Mononuclear cell (primary cell): ENCODE data around the gene B4GALT1. TPM values are rescaled to one million over a fixed set of nuclear protein-coding genes. Genes with fewer than 3 reads are reported as not detected.

ENCODE experiments used
- H3K27me3 ChIP-seq: 2 replicates; pipeline ENCODE4 v1.6.0; 2011; ENCODE audit warnings: low read length, control low read depth; ENCODE audit not compliant: insufficient read depth
- H3K4me1 ChIP-seq: 2 replicates; pipeline ENCODE4 v1.5.1; 2011; ENCODE audit warnings: mild to moderate bottlenecking, low read length, control low read depth; ENCODE audit not compliant: insufficient read depth
- H3K4me3 ChIP-seq: 2 replicates; pipeline ENCODE4 v1.5.1; 2011; ENCODE audit warnings: mild to moderate bottlenecking, low read length, moderate library complexity
- H3K9me3 ChIP-seq: 2 replicates; pipeline ENCODE4 v1.5.1; 2011; ENCODE audit warnings: low read depth, mild to moderate bottlenecking, control low read depth, low read length
- total RNA-seq: library from RNA; depleted of rRNA; stranded (reverse); fragments of >200 nt; gene quantifications from one replicate; pipeline ENCODE4 v1.2.3, GENCODE V29; 2012

Gene B4GALT1
- total RNA-seq, 1 donor = 62.5 TPM

DNA sequence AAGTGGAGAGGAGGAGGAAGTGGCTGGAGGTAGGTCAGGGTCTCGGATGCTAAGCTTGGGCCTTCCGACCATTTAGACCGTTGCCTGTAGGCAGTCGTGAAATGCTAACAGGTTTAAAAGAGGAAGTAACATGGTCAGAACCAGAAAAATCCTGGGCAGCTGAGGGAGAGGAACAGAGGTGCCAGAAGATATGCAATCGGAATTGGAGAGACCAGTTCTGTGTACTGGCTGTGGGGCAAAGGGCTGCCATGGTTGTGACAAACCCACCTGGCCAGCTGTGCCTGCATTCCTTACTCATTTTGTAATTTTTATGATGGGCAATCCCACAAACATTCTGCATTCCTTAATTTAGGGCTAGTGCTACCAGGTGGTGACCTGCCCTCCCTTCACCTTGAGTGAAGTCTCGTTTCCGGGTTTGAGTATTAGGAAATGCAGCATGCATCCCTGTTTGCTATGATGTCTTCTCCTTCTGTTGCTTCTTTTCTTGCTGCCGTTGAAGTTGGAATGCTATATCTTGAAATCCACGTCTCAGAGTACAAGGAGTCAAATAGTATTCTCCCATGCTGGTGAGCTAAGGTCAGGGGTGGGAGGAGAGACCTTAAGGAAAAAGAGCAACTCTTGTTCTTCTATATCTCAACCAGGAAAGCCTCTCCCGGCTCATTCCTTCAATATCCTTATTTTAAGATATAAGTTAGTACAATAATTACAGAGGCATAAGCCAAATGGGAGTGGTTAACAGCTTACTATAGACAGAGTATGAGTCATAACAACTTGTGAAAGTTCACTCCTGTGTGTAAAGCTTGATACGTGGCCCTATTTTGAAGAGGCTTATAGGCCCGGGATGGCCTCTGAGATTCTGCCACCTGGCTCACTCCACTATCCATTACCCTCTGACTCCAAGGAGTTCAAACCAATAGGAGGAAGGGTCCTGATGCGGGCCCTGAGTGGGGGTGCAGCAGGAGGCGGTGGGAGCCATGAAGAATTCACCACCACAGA is 37.0 kb downstream of the B4GALT1 start:
- no peak overlapping the region for H3K4me3 ChIP-seq
- peaks cover 49% of the 10 kb centered on the region for H3K4me1 ChIP-seq

DNA sequence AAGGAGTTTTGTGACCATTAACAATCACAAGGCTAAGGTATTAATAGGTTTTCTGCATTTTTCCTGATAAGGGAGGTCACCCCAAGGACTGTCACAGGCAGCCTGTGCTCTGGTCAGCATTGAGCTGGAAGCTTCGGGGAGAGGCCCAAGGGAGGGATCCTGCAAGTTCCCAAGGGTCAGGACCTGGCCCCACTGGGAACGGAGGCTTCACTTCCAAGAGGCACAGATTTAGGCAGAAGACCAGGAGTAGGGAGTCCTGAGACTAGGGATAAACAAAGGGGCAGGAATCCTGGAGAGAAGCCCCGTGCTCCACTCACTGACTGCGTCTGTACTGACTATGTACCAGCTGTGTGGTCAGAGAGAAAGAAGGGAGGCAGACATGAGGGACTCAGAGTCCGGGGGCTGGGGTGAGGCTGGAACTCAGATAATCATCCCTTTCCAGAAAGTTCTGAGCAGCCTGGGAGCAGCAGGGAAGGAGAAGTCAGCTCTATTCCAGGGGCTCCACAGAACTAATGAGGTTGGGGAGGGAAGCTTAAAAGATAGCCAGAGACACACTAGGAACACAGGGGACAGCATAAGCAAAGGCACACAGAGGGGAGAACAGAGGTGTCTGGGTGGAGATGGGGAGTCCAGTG is 37.8 kb downstream of the B4GALT1 start:
- Histone ChIP-seq H3K4me1 (peaks cover 49% of the 10 kb centered on the region), H3K4me3 (no peak overlapping the region), H3K9me3 (no peaks in the 10 kb centered on the region), H3K27me3 (no peaks in the 10 kb centered on the region)

More for the DNA sequence above, 37.0 kb downstream of the B4GALT1 start:
- Histone ChIP-seq H3K9me3 (no peaks in the 10 kb centered on the region), H3K27me3 (no peaks in the 10 kb centered on the region)

DNA sequence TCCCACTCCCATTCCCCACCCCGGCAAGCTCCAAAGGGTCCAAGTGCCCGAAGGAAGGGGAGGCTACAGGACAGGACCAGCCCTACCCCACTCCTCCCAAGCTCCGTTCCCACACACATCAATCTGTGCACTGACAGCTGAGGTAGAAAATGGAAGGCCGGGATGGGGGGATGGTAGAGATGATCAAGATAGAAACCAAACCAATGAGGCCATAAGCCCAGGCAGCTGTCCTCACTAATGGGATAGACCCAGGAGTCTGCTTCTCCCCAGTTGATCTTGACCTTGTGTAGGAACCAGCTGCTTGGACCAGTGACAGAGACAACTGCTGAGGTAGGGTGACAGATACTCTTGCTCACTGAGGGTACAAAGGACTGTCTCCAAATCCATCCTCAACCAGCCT is 38.6 kb downstream of the B4GALT1 start:
- Histone ChIP-seq H3K27me3 (no peaks in the 10 kb centered on the region), H3K4me3 (no peak overlapping the region), H3K9me3 (no peaks in the 10 kb centered on the region), H3K4me1 (peaks cover 57% of the 10 kb centered on the region)

DNA sequence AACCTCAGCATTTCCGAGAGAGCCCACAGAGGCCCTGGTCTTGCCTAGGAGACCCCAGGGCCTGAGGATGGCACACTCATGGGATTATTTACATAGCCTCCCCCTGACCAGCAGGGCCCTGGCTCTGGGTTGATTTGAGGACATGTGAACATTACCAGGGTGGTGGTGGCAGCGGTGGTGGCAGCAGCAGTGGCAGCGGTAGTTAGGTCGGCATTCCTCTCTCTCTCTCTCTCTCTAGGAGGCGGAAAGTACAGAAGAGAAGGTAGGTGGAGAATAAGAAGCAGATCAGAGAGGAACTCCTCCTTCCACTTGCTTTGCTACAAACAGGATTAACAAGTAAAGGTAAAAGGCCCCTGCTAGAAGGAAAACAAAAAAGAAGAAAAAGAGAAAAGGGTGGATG is 39.3 kb downstream of the B4GALT1 start:
- no peak overlapping the region for H3K4me3 ChIP-seq
- H3K4me1 ChIP-seq = peaks cover 59% of the 10 kb centered on the region
- no peaks in the 10 kb centered on the region for H3K9me3 ChIP-seq
- H3K27me3 ChIP-seq = no peaks in the 10 kb centered on the region

DNA sequence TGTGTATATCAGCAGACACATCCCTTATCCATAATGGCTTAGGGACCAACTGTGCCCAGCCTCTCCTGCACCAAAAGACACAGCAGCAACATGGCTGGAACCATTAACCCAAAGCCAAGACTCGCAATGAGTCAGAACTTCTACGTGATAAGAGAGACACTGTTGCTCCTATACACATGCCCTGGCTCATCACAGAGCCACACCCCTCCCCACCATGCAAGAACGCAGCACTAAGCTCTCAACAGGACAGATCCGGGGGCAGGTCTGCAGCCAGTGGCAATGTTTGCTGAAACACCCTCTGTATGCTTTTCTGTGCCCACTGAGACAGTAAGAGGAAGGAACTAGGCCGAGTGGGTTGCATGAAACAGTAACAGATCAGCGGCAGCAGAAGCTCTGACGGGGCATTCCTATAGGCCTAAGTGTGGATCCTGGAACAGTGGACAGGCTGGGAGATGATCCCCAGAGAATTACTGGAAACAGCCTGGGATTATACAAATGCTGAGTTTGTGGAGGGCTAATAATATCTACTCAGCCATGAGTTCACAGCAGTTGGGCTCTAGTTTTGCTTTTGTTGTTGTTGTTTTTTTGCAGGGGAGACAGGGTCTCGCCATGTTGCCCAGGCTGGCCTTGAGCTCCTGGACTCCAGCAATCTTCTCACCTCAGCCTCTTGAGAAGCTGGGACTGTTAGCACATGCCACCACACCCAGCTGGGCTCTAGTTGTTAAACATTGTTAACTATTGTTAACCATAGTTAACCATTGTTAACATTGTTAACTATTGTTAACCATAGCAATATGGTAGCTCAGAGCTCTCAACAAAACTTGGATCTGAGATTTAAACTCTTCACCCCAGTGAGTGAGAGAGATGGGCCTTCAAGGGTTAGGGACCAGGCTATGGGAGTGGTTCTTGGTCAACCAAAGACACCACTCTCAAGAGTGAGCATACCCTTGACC is 41.0 kb downstream of the B4GALT1 start:
- Histone ChIP-seq H3K4me1 (peaks cover 57% of the 10 kb centered on the region), H3K9me3 (no peaks in the 10 kb centered on the region), H3K27me3 (no peaks in the 10 kb centered on the region), H3K4me3 (no peak overlapping the region)

DNA sequence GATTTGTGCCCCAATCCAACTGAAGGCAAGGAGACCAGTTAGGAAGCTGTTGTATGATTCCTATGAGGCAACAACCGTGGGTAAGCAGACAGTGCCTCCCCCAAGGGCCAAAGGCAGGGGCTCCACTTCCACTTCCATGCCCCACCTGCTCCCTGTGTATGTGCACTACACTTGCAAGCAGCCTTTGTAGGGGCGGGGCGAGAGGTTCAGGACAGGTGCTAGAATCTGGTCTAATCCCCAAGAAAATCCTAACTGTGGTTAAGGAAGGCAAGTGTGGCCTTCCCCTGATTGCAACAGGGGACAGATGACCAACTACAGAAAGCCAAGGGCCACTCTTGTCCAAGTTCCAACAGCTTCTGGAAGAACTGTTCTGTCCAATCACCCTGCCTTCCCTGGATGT is 41.7 kb downstream of the B4GALT1 start:
- Histone ChIP-seq H3K4me3 (no peak overlapping the region), H3K9me3 (no peaks in the 10 kb centered on the region), H3K4me1 (peaks cover 53% of the 10 kb centered on the region), H3K27me3 (no peaks in the 10 kb centered on the region)

DNA sequence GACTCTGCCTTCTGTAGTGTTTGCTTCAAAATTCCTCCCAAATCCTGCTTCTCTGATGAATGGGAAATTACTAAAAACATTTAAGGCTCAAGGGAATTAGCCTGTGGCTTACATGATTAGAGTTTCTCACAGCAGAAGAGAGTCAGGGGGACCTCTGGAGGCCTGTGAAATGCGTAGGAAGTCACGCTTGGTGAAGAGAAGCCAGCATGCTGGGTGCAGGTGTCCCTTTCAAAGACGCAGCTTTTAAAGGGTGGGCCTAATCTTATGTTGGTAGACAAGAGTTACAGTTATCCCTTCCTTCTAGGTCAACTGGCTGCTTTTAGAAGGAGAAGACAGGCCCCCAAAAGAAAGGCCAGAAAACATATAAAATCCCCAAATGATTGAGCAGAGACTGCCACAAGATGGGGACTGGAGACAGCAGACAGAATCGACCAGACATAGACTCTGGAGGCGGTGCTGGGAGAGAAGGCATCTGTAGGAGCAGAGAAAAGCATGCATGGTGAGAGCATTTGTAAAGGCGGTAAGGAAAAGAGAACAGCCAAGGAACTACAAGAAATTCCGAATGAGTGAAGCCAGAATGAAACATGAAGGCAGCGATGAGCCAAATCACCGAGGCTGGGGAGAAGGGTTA is 42.3 kb downstream of the B4GALT1 start:
- Histone ChIP-seq H3K27me3 (no peaks in the 10 kb centered on the region), H3K4me3 (no peak overlapping the region), H3K4me1 (peaks cover 47% of the 10 kb centered on the region), H3K9me3 (no peaks in the 10 kb centered on the region)

DNA sequence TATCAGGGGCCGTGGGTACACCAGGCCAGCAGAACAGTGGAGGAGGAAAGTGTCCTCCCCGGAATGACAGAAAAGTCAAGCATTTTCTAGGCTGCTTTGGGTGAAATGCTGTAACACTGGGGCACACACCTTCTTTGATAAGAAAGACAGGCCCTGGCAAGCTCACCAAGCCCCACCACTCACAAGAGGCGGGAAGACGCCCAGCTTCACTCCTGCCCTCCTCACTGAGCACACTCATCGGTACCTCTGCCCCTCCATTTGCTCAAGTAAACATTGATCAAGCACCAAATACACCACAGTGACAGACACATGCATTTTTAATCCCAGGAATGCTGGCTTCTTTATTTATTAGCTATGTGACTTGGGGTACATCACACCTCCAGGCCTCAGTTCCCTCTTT is 43.1 kb downstream of the B4GALT1 start:
- peaks cover 39% of the 10 kb centered on the region for H3K4me1 ChIP-seq
- H3K4me3 ChIP-seq = no peak overlapping the region
- H3K27me3 ChIP-seq = no peaks in the 10 kb centered on the region
- H3K9me3 ChIP-seq = no peaks in the 10 kb centered on the region

DNA sequence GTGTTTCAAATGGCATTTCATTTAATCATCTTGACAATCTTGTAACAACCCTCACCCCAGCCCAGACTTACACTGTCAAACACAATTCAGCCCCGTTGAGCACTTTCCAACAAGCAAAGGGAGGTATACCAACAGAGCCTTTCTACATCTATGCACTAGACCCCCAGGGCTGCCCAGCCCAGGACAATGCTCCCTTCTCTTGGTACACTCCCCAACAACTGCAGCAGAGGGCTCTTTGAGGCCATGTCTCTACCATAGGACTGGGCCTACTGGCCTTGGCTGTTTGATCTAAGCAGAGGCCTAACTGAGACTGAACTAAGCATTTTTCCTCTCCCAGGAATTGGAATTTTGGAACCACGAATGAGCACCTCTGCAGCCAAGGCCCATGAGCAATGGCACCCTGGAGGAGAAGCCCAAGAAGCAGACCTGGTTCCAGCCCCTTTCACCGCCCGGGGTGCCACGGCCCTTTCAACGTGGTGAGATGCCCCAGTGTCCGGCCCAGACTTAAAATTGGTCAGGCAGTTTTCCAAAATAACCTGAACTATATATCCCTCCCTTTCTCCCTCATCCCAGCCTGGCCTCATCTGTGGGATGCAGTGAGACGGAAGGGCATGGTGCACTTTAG is 43.6 kb downstream of the B4GALT1 start:
- Histone ChIP-seq H3K9me3 (no peaks in the 10 kb centered on the region), H3K4me1 (peaks cover 38% of the 10 kb centered on the region), H3K27me3 (no peaks in the 10 kb centered on the region), H3K4me3 (no peak overlapping the region)

DNA sequence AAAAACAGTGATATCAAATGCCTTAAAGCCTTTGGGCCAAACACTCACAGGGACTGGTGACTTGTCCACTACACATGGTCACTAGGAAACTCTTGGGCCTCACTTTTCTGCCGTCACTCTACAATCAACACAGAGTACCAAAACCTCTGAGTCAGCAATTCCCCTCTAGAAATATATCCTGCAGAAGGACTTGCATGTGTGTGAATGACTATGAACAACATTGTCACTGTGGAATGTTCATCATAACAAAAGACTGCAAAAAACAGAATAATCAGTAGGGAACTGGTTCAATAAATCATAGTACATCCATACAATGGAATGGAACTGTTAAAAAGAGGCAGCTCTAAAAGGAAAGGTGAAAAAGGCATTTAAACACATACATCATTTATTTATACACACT is 46.5 kb downstream of the B4GALT1 start:
- H3K4me1 ChIP-seq = peaks cover 46% of the 10 kb centered on the region
- H3K4me3 ChIP-seq = no peak overlapping the region

DNA sequence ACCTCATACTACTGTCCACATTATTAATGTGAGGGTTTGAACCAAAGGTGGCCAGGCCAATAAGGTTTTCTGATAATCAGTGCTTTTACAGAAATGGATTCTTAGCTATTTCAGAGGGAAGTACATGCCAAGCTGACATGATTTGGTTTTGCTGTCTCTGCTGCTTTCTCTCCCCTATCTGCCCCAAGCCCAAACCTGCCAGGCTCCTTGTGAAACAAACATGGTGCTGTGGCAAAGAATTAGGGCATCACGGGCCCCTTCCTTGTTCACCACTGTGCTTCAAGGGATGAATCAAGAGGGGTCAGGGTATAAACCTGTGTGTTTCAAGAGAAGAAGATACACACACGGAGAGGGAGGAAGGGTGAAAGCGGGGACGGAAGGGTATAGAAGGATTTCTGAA is 49.3 kb downstream of the B4GALT1 start:
- no peak overlapping the region for H3K4me3 ChIP-seq
- H3K27me3 ChIP-seq = no peaks in the 10 kb centered on the region
- H3K9me3 ChIP-seq = no peaks in the 10 kb centered on the region
- peaks cover 23% of the 10 kb centered on the region for H3K4me1 ChIP-seq

More for the DNA sequence above, 46.5 kb downstream of the B4GALT1 start:
- Histone ChIP-seq H3K27me3 (no peaks in the 10 kb centered on the region), H3K9me3 (no peaks in the 10 kb centered on the region)

DNA sequence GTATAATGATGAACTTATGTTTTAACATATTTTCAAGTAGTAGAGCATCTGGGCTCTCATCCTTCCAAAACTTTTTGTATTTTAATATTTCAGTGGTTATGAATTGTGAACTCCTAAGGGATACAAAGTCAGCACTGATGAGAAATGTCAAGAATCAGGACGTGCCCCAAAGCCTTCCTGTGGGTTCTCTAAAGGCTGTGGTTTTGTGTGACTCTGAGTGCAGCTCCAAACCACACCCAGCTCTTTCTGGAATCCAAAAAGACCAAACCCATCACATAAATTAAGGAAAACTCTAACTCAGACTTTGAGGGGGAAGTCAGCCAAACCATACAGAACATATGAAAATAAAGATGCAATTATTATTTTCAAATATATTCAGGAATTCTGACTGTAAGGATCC is 49.8 kb downstream of the B4GALT1 start:
- Histone ChIP-seq H3K9me3 (no peaks in the 10 kb centered on the region), H3K27me3 (no peaks in the 10 kb centered on the region), H3K4me3 (no peak overlapping the region), H3K4me1 (peaks cover 23% of the 10 kb centered on the region)

DNA sequence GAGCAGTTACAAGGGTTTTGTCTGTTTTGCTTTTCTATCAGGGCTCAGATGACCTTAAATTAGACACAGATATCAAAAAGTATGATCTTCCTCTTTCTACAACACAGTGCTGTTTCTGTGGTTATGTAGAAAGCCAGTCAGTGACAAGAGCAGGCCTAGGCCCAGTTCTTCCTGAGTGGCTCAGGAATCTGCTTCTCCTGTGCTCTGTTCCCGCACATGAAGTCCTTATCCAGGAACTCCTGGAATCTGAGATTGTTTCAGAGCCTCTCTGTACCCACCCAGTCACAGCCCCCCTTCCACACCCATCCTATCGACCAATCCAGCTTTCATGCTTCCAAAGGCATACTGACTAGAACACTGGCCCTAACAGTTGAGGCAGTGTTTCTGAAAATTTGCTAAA is 50.3 kb downstream of the B4GALT1 start:
- H3K27me3 ChIP-seq = no peaks in the 10 kb centered on the region
- H3K4me1 ChIP-seq = peaks cover 23% of the 10 kb centered on the region
- no peaks in the 10 kb centered on the region for H3K9me3 ChIP-seq
- no peak overlapping the region for H3K4me3 ChIP-seq

DNA sequence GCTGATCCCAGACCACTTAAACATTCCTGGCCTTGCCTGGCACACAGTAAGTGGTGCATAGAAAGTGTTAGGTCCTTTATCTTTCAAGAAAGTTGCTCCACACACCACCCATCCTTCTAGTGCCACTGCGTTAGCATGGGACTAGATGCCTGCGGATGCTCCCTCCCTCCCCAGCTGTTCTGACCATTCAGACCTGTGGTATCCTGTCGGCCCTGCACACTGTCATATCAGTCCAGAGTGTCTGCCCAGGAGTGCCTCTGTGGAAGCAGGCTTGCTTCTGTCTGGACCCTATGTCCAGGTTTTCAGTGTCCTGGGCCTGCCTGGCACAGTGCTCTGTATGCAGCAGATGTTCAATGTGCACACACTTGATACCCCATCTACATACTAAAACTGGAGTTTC is 52.4 kb downstream of the B4GALT1 start:
- no peak overlapping the region for H3K4me3 ChIP-seq

More for the DNA sequence above, 52.4 kb downstream of the B4GALT1 start:
- H3K27me3 ChIP-seq = no peaks in the 10 kb centered on the region
- peaks cover 20% of the 10 kb centered on the region for H3K4me1 ChIP-seq
- H3K9me3 ChIP-seq = no peaks in the 10 kb centered on the region
